DOHH2 (cell line): ENCODE measurements around the gene MAL.

Experiments
- H3F3A ChIP-seq: fragments of 200-600 bp; sonication (generic), shearing (Covaris generic); 2 replicates; pipeline ENCODE4 v1.6.0; 2016; ENCODE audit warnings: antibody characterized with exemption, mild to moderate bottlenecking; ENCODE audit not compliant: control insufficient read depth, insufficient read depth
- H3K27ac ChIP-seq: fragments of 200-600 bp; sonication (generic); 2 replicates; pipeline ENCODE4 v1.5.1; 2014; ENCODE audit warnings: low read depth, mild to moderate bottlenecking, low read length, moderate library complexity
- H3K27me3 ChIP-seq: fragments of 200-600 bp; sonication (generic); 2 replicates; pipeline ENCODE4 v1.6.1; 2014; ENCODE audit warnings: mild to moderate bottlenecking, low read length, mixed read lengths; ENCODE audit not compliant: control insufficient read depth
- H3K36me3 ChIP-seq: fragments of 200-600 bp; sonication (generic); 2 replicates; pipeline ENCODE4 v1.6.1; 2014; ENCODE audit warnings: mild to moderate bottlenecking, low read length, moderate library complexity, mixed read lengths; ENCODE audit not compliant: control insufficient read depth
- H3K4me1 ChIP-seq: fragments of 200-600 bp; sonication (generic); 2 replicates; pipeline ENCODE4 v1.6.1; 2014; ENCODE audit warnings: mild to moderate bottlenecking, low read length, mixed read lengths; ENCODE audit not compliant: control insufficient read depth
- H3K4me2 ChIP-seq: fragments of 200-600 bp; sonication (generic); 2 replicates; pipeline ENCODE4 v1.6.0; 2014; ENCODE audit warnings: mild to moderate bottlenecking, low read length, moderate library complexity
- H3K4me3 ChIP-seq: fragments of 200-600 bp; sonication (generic); 2 replicates; pipeline ENCODE4 v1.5.1; 2014; ENCODE audit warnings: mild to moderate bottlenecking, low read length, mixed read lengths
- H3K79me2 ChIP-seq: fragments of 200-600 bp; sonication (generic); 2 replicates; pipeline ENCODE4 v1.6.1; 2014; ENCODE audit warnings: mild to moderate bottlenecking, low read length, mixed read lengths; ENCODE audit not compliant: control insufficient read depth
- H3K9me2 ChIP-seq: fragments of 200-600 bp; sonication (generic); replicated peaks from 2 replicates; pipeline ENCODE4 v1.6.1; 2014; ENCODE audit warnings: mild to moderate bottlenecking, low read length, mixed read lengths; ENCODE audit not compliant: control insufficient read depth
- H3K9me3 ChIP-seq: fragments of 200-600 bp; sonication (generic); 2 replicates; pipeline ENCODE4 v1.6.1; 2014; ENCODE audit warnings: antibody characterized with exemption, low read length, mixed read lengths; ENCODE audit not compliant: control insufficient read depth, insufficient read depth
- H4K20me1 ChIP-seq: fragments of 200-600 bp; sonication (generic); 2 replicates; pipeline ENCODE4 v1.6.0; 2014; ENCODE audit warnings: low read depth, mild to moderate bottlenecking, antibody characterized with exemption, low read length, moderate library complexity; ENCODE audit not compliant: control insufficient read depth, insufficient read depth
- CTCF ChIP-seq: fragments of 200-600 bp; sonication (generic); IDR thresholded peaks from one replicate; pipeline ENCODE4 v1.5.1; 2014; ENCODE audit warnings: antibody characterized with exemption, mild to moderate bottlenecking, low read depth, low read length; ENCODE audit not compliant: poor library complexity, severe bottlenecking
- EZH2phosphoT487 ChIP-seq: fragments of 200-600 bp; sonication (generic); IDR thresholded peaks from 2 replicates; pipeline ENCODE4 v1.6.1; 2017; ENCODE audit warnings: borderline replicate concordance, mild to moderate bottlenecking, antibody characterized with exemption, low read length, moderate library complexity, mixed read lengths

Gene MAL

GRCh38 chr2:94997981-94998930 lies 27.3 kb upstream of the MAL start:
- Histone ChIP-seq H3K79me2 (no peaks in the 10 kb centered on the region), H3K4me3 (no peak overlapping the region), H4K20me1 (no peaks in the 10 kb centered on the region), H3K27ac (no peak overlapping the region), H3K36me3 (no peaks in the 10 kb centered on the region), H3K4me1 (no peaks in the 10 kb centered on the region), H3K9me3 (no peaks in the 10 kb centered on the region), H3K27me3 (no peaks in the 10 kb centered on the region), H3F3A (no peaks in the 10 kb centered on the region), H3K4me2 (no peak overlapping the region), H3K9me2 (no peaks in the 10 kb centered on the region)
- TF ChIP-seq CTCF (no peak), EZH2phosphoT487 (no peak)

GRCh38 chr2:94999431-94999883 lies 26.1 kb upstream of the MAL start:
- no peak overlapping the region for H3K27ac ChIP-seq
- H3K79me2 ChIP-seq: no peaks in the 10 kb centered on the region
- H3K4me1 ChIP-seq: no peaks in the 10 kb centered on the region
- TF ChIP-seq EZH2phosphoT487 (no peak), CTCF (no peak)
- no peaks in the 10 kb centered on the region for H3K9me3 ChIP-seq
- no peaks in the 10 kb centered on the region for H3K9me2 ChIP-seq
- no peak overlapping the region for H3K4me2 ChIP-seq
- H3K36me3 ChIP-seq: no peaks in the 10 kb centered on the region
- H3K4me3 ChIP-seq: no peak overlapping the region
- no peaks in the 10 kb centered on the region for H4K20me1 ChIP-seq
- no peaks in the 10 kb centered on the region for H3K27me3 ChIP-seq
- H3F3A ChIP-seq: no peaks in the 10 kb centered on the region

GRCh38 chr2:95001051-95001562 lies 24.4 kb upstream of the MAL start:
- Histone ChIP-seq H3K4me1 (no peaks in the 10 kb centered on the region), H3K27ac (no peak overlapping the region), H3K4me2 (no peak overlapping the region), H3K36me3 (no peaks in the 10 kb centered on the region), H3K9me2 (no peaks in the 10 kb centered on the region), H3K79me2 (no peaks in the 10 kb centered on the region), H3K4me3 (no peak overlapping the region), H3F3A (no peaks in the 10 kb centered on the region), H3K27me3 (no peaks in the 10 kb centered on the region), H3K9me3 (no peaks in the 10 kb centered on the region), H4K20me1 (no peaks in the 10 kb centered on the region)
- TF ChIP-seq CTCF (no peak), EZH2phosphoT487 (no peak)
